Measurements from ENCODE around the gene PCSK5. TPM values are rescaled to one million over a fixed set of nuclear protein-coding genes. Genes with fewer than 3 reads are reported as not detected.

PCSK5 gene
- polyA plus RNA-seq, 1 donor (not counting 4 experiments of a cell fraction or from before 2014, with no cell fraction given) = 1.9 TPM

- H3K9me1 ChIP-seq (ENCODE audit: control insufficient read depth, extremely low read depth, insufficient read depth, low read length) = no peaks in the 10 kb centered on the region
These were observed 276.1 kb downstream of the PCSK5 start for GRCh38 chr9:76166526-76166925.

GRCh38 chr9:76176171-76176570 is 285.7 kb downstream of the PCSK5 start:
- Histone ChIP-seq H3K4me3 (ENCODE audit: control insufficient read depth in 2 of 3, extremely low read depth in 1 of 3, insufficient read depth in 2 of 3, low read depth in 1 of 3, low read length in 3 of 3) (no peak overlapping the region), H3K27ac (ENCODE audit: control insufficient read depth, insufficient read depth, low read length) (no peak overlapping the region), H3K9me3 (ENCODE audit: control insufficient read depth, low read depth, low read length) (no peaks in the 10 kb centered on the region), H3K4me1 (ENCODE audit: control insufficient read depth, extremely low read depth, insufficient read depth, low read length) (peaks cover 9% of the 10 kb centered on the region), H3K9ac (ENCODE audit: control insufficient read depth, extremely low read depth, insufficient read depth, low read length) (no peak overlapping the region), H3K79me2 (ENCODE audit: control insufficient read depth, insufficient read depth, low read length) (no peaks in the 10 kb centered on the region), H3K9me1 (ENCODE audit: control insufficient read depth, extremely low read depth, insufficient read depth, low read length) (no peaks in the 10 kb centered on the region), H2AFZ (ENCODE audit: control insufficient read depth, low read length) (no peak overlapping the region), H3K36me3 (ENCODE audit: control insufficient read depth in 2 of 2, extremely low read depth in 1 of 2, insufficient read depth in 2 of 2, low read length in 2 of 2) (no peaks in the 10 kb centered on the region), H4K20me1 (ENCODE audit: control insufficient read depth, extremely low read depth, insufficient read depth, low read length) (no peaks in the 10 kb centered on the region), H3K4me2 (ENCODE audit: control insufficient read depth, extremely low read depth, insufficient read depth, low read depth, low read length) (no peak overlapping the region), H3K27me3 (ENCODE audit: control insufficient read depth, extremely low read depth, insufficient read depth, low read length) (no peaks in the 10 kb centered on the region)
- no peak for FAIRE-seq
- no peak for DNase-seq (ENCODE audit: low read depth, low spot score)
- TF ChIP-seq, protein P1, sequence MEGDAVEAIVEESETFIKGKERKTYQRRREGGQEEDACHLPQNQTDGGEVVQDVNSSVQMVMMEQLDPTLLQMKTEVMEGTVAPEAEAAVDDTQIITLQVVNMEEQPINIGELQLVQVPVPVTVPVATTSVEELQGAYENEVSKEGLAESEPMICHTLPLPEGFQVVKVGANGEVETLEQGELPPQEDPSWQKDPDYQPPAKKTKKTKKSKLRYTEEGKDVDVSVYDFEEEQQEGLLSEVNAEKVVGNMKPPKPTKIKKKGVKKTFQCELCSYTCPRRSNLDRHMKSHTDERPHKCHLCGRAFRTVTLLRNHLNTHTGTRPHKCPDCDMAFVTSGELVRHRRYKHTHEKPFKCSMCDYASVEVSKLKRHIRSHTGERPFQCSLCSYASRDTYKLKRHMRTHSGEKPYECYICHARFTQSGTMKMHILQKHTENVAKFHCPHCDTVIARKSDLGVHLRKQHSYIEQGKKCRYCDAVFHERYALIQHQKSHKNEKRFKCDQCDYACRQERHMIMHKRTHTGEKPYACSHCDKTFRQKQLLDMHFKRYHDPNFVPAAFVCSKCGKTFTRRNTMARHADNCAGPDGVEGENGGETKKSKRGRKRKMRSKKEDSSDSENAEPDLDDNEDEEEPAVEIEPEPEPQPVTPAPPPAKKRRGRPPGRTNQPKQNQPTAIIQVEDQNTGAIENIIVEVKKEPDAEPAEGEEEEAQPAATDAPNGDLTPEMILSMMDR (optimal IDR thresholded peaks at IDR 0.05 in 1 of 3, IDR thresholded peaks at IDR 0.05 in 1 of 3, conservative IDR thresholded peaks at IDR 0.05 in 1 of 3; ENCODE audit: extremely low read depth in 1 of 3, insufficient read depth in 2 of 3, low read length in 3 of 3) = no peak
- TF ChIP-seq EZH2 (IDR thresholded peaks at IDR 0.05; ENCODE audit: low read length) = no peak
- dilution Hi-C loops (cut with MboI; ENCODE audit: extremely low pct_ligation_motif_present, low sequenced_read_pairs) = no loop called here

More at GRCh38 chr9:76166526-76166925, 276.1 kb downstream of the PCSK5 start:
- no peaks in the 10 kb centered on the region for H4K20me1 ChIP-seq (ENCODE audit: control insufficient read depth, extremely low read depth, insufficient read depth, low read length)
- H3K79me2 ChIP-seq (ENCODE audit: control insufficient read depth, insufficient read depth, low read length) = no peaks in the 10 kb centered on the region
- H3K36me3 ChIP-seq (ENCODE audit: control insufficient read depth in 2 of 2, extremely low read depth in 1 of 2, insufficient read depth in 2 of 2, low read length in 2 of 2) = no peaks in the 10 kb centered on the region
- DNase-seq (ENCODE audit: low read depth, low spot score) (no peak), FAIRE-seq (no peak)
- no peaks in the 10 kb centered on the region for H3K27me3 ChIP-seq (ENCODE audit: control insufficient read depth, extremely low read depth, insufficient read depth, low read length)
- H3K4me3 ChIP-seq (ENCODE audit: control insufficient read depth in 2 of 3, extremely low read depth in 1 of 3, insufficient read depth in 2 of 3, low read depth in 1 of 3, low read length in 3 of 3) = no peak overlapping the region
- H2AFZ ChIP-seq (ENCODE audit: control insufficient read depth, low read length) = no peak overlapping the region
- TF ChIP-seq, protein P1 (optimal IDR thresholded peaks at IDR 0.05 in 1 of 3, IDR thresholded peaks at IDR 0.05 in 1 of 3, conservative IDR thresholded peaks at IDR 0.05 in 1 of 3; ENCODE audit: extremely low read depth in 1 of 3, insufficient read depth in 2 of 3, low read length in 3 of 3) = no peak
- no peak for TF ChIP-seq EZH2 (IDR thresholded peaks at IDR 0.05; ENCODE audit: low read length)
- H3K27ac ChIP-seq (ENCODE audit: control insufficient read depth, insufficient read depth, low read length) = no peak overlapping the region
- no peaks in the 10 kb centered on the region for H3K9me3 ChIP-seq (ENCODE audit: control insufficient read depth, low read depth, low read length)
- no peaks in the 10 kb centered on the region for H3K4me1 ChIP-seq (ENCODE audit: control insufficient read depth, extremely low read depth, insufficient read depth, low read length)
- H3K4me2 ChIP-seq (ENCODE audit: control insufficient read depth, extremely low read depth, insufficient read depth, low read depth, low read length) = no peak overlapping the region
- dilution Hi-C loops (cut with MboI; ENCODE audit: extremely low pct_ligation_motif_present, low sequenced_read_pairs) = no loop called here
- H3K9ac ChIP-seq (ENCODE audit: control insufficient read depth, extremely low read depth, insufficient read depth, low read length) = no peak overlapping the region
